GM13976 (cell line): ENCODE measurements around the gene EXOC3L1.
A peak's percentile ranks its signal among the peaks of the same experiment; 100 is the strongest.

Source experiments
- DNase-seq: peaks from one replicate; pipeline ENCODE4 v3.0.0; 2012; ENCODE audit warnings: low spot score
- CTCF ChIP-seq: IDR thresholded peaks from 2 replicates; pipeline ENCODE4 v1.5.1; 2012; ENCODE audit warnings: borderline replicate concordance, mild to moderate bottlenecking; ENCODE audit not compliant: insufficient read depth; ENCODE audit errors: extremely low read depth, missing control alignments, control extremely low read depth
- in situ Hi-C: fragments of 300-500 bp; cut with MboI; formaldehyde crosslinking; loops from one replicate; pipeline ENCODE4 v1.12.0; 2022; ENCODE audit warnings: low sequenced_read_pairs, mixed read lengths, inconsistent platforms; ENCODE audit not compliant: unreplicated experiment

EXOC3L1 gene

GRCh38 chr16:67163164-67163998 is 26.6 kb downstream of the EXOC3L1 start:
- in situ Hi-C loops, result loop anchor here (25.0 kb wide), 1 partner anchor 201 kb away; the partner anchor contains the start of gene CES3
- no peak for TF ChIP-seq CTCF
- DNase-seq, result no peak

- TF ChIP-seq CTCF, result no peak
- in situ Hi-C loops, result loop anchor here (25.0 kb wide), 1 partner anchor 200 kb away; the partner anchor contains the start of gene CES3
- no peak for DNase-seq
Observed at GRCh38 chr16:67162506-67163163, 27.3 kb downstream of the EXOC3L1 start.

GRCh38 chr16:67161595-67162058 is 28.3 kb downstream of the EXOC3L1 start:
- TF ChIP-seq CTCF, result no peak
- in situ Hi-C loops, result loop anchor here (25.0 kb wide), 1 partner anchor 199 kb away; the partner anchor contains the start of gene CES3
- no peak for DNase-seq

- TF ChIP-seq CTCF, result no peak
- in situ Hi-C loops, result loop anchor here (25.0 kb wide), 1 partner anchor 197 kb away; the partner anchor contains the start of gene CES3
- DNase-seq, result peak; percentile 84
Observed at GRCh38 chr16:67158637-67159600, 31.0 kb downstream of the EXOC3L1 start.

GRCh38 chr16:67157892-67158635 is 31.9 kb downstream of the EXOC3L1 start:
- in situ Hi-C loops, result loop anchor here (25.0 kb wide), 1 partner anchor 196 kb away; the partner anchor contains the start of gene CES3
- TF ChIP-seq CTCF, result no peak
- DNase-seq, result no peak
